ENCODE data around the gene PRICKLE2. TPM values are rescaled to one million over a fixed set of nuclear protein-coding genes. Genes with fewer than 3 reads are reported as not detected.

Gene PRICKLE2
- total and polyA plus RNA-seq, 4 donors, result 0.89 to 8.0 (median 3.2) TPM

DNA sequence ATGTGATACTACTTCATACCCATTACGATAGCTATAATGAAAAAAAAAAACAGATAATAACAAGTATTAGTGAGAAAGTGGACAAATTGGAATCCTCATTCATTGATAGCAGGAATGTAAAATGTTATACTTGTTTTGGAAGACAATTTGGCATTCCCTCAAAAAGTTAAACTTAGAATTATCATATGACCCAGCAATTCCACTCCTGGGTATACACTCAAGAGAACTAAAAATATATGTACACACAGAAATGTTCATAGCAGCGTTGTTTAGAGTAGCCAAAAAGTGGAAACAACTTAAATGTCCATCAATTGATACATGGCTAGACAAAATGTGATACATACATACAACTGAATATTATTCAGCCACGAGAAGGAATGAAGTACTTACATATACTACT is 69.9 kb downstream of the PRICKLE2 start:
- H3K9ac ChIP-seq (ENCODE audit: low read depth in 1 of 2, low read length in 2 of 2), result no peak overlapping the region
- no peak overlapping the region for H3K4me3 ChIP-seq (ENCODE audit: low read depth in 1 of 3, low read length in 3 of 3)
- no peak for TF ChIP-seq NR2F2 (IDR thresholded peaks at IDR 0.05)
- no peaks in the 10 kb centered on the region for H3K4me1 ChIP-seq (ENCODE audit: control insufficient read depth in 4 of 4, insufficient read depth in 4 of 4, low read length in 3 of 4)
- DNase-seq (ENCODE audit: low spot score), result no peak
- peaks cover 0 to 5% (median 0%) of the 10 kb centered on the region in 4 donors for H3K36me3 ChIP-seq (ENCODE audit: control insufficient read depth in 4 of 4, insufficient read depth in 3 of 4, low read depth in 1 of 4, low read length in 3 of 4)
- H3K27me3 ChIP-seq (ENCODE audit: control insufficient read depth in 4 of 4, insufficient read depth in 4 of 4, low read length in 3 of 4), result no peaks in the 10 kb centered on the region
- 87% methylated on average over 3 of the region's 3 CpGs for WGBS
- H3K27ac ChIP-seq (ENCODE audit: low read depth in 1 of 2, low read length in 2 of 2), result no peak overlapping the region
- H3K9me3 ChIP-seq (ENCODE audit: control insufficient read depth in 4 of 4, low read length in 3 of 4), result no peaks in the 10 kb centered on the region

DNA sequence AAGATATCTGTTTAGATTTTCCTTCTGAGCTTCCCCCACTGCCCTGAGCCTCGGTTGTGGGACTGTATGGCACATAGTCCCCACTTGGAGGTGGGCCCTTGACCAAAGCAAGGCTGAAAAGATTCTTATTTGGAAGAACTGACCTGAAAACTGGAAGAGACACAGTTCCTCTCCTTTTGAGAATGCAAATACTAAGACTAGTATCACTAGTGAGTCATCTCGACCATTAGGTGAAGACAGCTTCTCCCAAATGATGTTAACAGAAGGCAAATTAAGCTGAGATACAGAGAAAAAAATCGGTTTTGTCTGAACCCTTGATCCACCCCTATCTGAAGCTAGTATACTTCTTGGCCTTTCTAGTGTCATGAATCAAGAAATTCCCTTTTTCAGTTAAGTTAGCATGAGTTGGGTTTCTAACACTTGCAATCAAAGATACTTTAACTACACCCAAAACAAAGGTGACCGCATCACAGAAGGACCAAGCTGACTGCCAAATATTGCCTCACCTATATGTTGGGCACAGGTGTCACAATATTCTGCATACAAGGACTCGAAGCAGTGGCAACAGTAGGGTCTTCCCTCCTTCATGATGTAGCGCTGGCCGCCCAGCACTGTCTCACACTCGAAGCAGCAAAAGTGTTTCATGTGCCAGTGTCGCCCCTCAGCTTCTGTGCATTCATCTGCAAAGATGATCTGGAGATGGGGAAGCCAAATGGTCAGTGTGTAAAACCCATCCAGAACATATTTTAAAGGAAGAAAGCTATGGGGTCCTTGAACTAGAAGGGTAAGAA is 72.4 kb downstream of the PRICKLE2 start:
- H3K4me1 ChIP-seq (ENCODE audit: control insufficient read depth in 4 of 4, insufficient read depth in 4 of 4, low read length in 3 of 4), result no peaks in the 10 kb centered on the region
- no peak overlapping the region for H3K27ac ChIP-seq (ENCODE audit: low read depth in 1 of 2, low read length in 2 of 2)
- no peaks in the 10 kb centered on the region for H3K27me3 ChIP-seq (ENCODE audit: control insufficient read depth in 4 of 4, insufficient read depth in 4 of 4, low read length in 3 of 4)
- H3K9ac ChIP-seq (ENCODE audit: low read depth in 1 of 2, low read length in 2 of 2), result no peak overlapping the region
- H3K4me3 ChIP-seq (ENCODE audit: low read depth in 1 of 3, low read length in 3 of 3), result no peak overlapping the region
- H3K9me3 ChIP-seq (ENCODE audit: control insufficient read depth in 4 of 4, low read length in 3 of 4), result no peaks in the 10 kb centered on the region
- H3K36me3 ChIP-seq (ENCODE audit: control insufficient read depth in 4 of 4, insufficient read depth in 3 of 4, low read depth in 1 of 4, low read length in 3 of 4), result peaks cover 0 to 5% (median 0%) of the 10 kb centered on the region in 4 donors
- DNase-seq (ENCODE audit: low spot score), result no peak
- TF ChIP-seq, protein P1, sequence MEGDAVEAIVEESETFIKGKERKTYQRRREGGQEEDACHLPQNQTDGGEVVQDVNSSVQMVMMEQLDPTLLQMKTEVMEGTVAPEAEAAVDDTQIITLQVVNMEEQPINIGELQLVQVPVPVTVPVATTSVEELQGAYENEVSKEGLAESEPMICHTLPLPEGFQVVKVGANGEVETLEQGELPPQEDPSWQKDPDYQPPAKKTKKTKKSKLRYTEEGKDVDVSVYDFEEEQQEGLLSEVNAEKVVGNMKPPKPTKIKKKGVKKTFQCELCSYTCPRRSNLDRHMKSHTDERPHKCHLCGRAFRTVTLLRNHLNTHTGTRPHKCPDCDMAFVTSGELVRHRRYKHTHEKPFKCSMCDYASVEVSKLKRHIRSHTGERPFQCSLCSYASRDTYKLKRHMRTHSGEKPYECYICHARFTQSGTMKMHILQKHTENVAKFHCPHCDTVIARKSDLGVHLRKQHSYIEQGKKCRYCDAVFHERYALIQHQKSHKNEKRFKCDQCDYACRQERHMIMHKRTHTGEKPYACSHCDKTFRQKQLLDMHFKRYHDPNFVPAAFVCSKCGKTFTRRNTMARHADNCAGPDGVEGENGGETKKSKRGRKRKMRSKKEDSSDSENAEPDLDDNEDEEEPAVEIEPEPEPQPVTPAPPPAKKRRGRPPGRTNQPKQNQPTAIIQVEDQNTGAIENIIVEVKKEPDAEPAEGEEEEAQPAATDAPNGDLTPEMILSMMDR (IDR thresholded peaks at IDR 0.05; ENCODE audit: low read depth, low read length, missing input control), result no peak
- 93% methylated on average over 9 of the region's 9 CpGs for WGBS

DNA sequence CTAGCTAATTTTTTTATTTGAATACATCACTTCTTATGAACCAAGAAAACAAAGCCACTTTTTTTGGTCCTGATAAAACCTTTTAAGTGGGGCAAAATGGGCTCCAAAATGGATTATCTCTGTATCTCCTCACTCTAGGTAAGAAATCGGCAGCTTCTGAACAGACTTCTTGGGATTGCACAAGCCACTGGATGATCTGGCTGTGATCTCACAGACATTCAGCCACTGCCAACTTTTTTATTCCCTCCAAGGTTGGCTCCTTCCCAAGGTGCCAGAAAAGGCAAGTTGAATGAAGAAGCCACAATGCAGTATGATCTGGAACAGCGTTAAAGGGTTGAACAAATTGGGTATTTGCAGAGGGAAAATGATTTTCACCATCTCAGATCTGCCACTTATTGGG is 73.2 kb downstream of the PRICKLE2 start:
- Histone ChIP-seq H3K9me3 (ENCODE audit: control insufficient read depth in 4 of 4, low read length in 3 of 4) (no peaks in the 10 kb centered on the region), H3K9ac (ENCODE audit: low read depth in 1 of 2, low read length in 2 of 2) (no peak overlapping the region), H3K4me3 (ENCODE audit: low read depth in 1 of 3, low read length in 3 of 3) (no peak overlapping the region), H3K36me3 (ENCODE audit: control insufficient read depth in 4 of 4, insufficient read depth in 3 of 4, low read depth in 1 of 4, low read length in 3 of 4) (peaks cover 0 to 3% (median 0%) of the 10 kb centered on the region in 4 donors), H3K4me1 (ENCODE audit: control insufficient read depth in 4 of 4, insufficient read depth in 4 of 4, low read length in 3 of 4) (no peaks in the 10 kb centered on the region), H3K27me3 (ENCODE audit: control insufficient read depth in 4 of 4, insufficient read depth in 4 of 4, low read length in 3 of 4) (no peaks in the 10 kb centered on the region), H3K27ac (ENCODE audit: low read depth in 1 of 2, low read length in 2 of 2) (no peak overlapping the region)
- no peak for DNase-seq (ENCODE audit: low spot score)
- 86% methylated on average over 2 of the region's 2 CpGs for WGBS
- TF ChIP-seq FOXA1 (IDR thresholded peaks at IDR 0.05) (no peak), TAF1 (conservative IDR thresholded peaks at IDR 0.05) (no peak), GABPA (IDR thresholded peaks at IDR 0.05 in 1 of 2, conservative IDR thresholded peaks at IDR 0.05 in 1 of 2) (no peak), RXRA (IDR thresholded peaks at IDR 0.05) (no peak), HNF4G (IDR thresholded peaks at IDR 0.05) (no peak), YY1 (IDR thresholded peaks at IDR 0.05) (no peak), JUND (IDR thresholded peaks at IDR 0.05) (no peak), EGR1 (IDR thresholded peaks at IDR 0.05; ENCODE audit: low read depth in 2 of 2) (no peak), SP1 (IDR thresholded peaks at IDR 0.05) (no peak), NR2F2 (IDR thresholded peaks at IDR 0.05) (no peak), FOXA2 (IDR thresholded peaks at IDR 0.05) (no peak)
- TF ChIP-seq, protein P2, sequence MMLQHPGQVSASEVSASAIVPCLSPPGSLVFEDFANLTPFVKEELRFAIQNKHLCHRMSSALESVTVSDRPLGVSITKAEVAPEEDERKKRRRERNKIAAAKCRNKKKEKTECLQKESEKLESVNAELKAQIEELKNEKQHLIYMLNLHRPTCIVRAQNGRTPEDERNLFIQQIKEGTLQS (IDR thresholded peaks at IDR 0.05), result no peak
- TF ChIP-seq, protein P3, sequence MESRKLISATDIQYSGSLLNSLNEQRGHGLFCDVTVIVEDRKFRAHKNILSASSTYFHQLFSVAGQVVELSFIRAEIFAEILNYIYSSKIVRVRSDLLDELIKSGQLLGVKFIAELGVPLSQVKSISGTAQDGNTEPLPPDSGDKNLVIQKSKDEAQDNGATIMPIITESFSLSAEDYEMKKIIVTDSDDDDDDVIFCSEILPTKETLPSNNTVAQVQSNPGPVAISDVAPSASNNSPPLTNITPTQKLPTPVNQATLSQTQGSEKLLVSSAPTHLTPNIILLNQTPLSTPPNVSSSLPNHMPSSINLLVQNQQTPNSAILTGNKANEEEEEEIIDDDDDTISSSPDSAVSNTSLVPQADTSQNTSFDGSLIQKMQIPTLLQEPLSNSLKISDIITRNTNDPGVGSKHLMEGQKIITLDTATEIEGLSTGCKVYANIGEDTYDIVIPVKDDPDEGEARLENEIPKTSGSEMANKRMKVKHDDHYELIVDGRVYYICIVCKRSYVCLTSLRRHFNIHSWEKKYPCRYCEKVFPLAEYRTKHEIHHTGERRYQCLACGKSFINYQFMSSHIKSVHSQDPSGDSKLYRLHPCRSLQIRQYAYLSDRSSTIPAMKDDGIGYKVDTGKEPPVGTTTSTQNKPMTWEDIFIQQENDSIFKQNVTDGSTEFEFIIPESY (IDR thresholded peaks at IDR 0.05), result no peak
- TF ChIP-seq, protein P4, sequence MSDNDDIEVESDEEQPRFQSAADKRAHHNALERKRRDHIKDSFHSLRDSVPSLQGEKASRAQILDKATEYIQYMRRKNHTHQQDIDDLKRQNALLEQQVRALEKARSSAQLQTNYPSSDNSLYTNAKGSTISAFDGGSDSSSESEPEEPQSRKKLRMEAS (IDR thresholded peaks at IDR 0.05), result no peak
- TF ChIP-seq, protein P1 (IDR thresholded peaks at IDR 0.05; ENCODE audit: low read depth, low read length, missing input control), result no peak

Measured in liver (tissue), 9 donors.